BE2C (cell line): ENCODE results near the gene MLC1.

ENCODE experiments used
- DNase-seq: peaks from one replicate; pipeline ENCODE4 v3.0.0-alpha.2; 2020
- H3K27me3 ChIP-seq: fragments of 250-450 bp; sonication (Bioruptor Pico); 2 replicates; pipeline ENCODE4 v1.5.1; 2020; ENCODE audit warnings: mild to moderate bottlenecking
- H3K36me3 ChIP-seq: fragments of 250-450 bp; sonication (Bioruptor Pico); 2 replicates; pipeline ENCODE4 v1.5.1; 2020; ENCODE audit warnings: mild to moderate bottlenecking
- H3K4me1 ChIP-seq: fragments of 250-450 bp; sonication (Bioruptor Pico); 2 replicates; pipeline ENCODE4 v1.5.1; 2020
- H3K4me3 ChIP-seq: 2 replicates; pipeline ENCODE4 v1.5.1; 2011; ENCODE audit warnings: low read depth, low read length
- H3K9me3 ChIP-seq: fragments of 250-450 bp; sonication (Bioruptor Pico); 2 replicates; pipeline ENCODE4 v1.5.1; 2020
- CTCF ChIP-seq: IDR thresholded peaks from 2 replicates; pipeline ENCODE4 v1.5.1; 2012; ENCODE audit warnings: mild to moderate bottlenecking, low read depth, low read length

MLC1 gene

GRCh38 chr22:50121202-50121740 lies 36.0 kb upstream of the MLC1 start:
- TF ChIP-seq CTCF: no peak
- H3K36me3 ChIP-seq: no peaks in the 10 kb centered on the region
- DNase-seq: no peak
- H3K4me1 ChIP-seq: no peaks in the 10 kb centered on the region
- peaks cover 3% of the 10 kb centered on the region; the same call in 1 of the 2 replicates for H3K9me3 ChIP-seq
- no peak overlapping the region for H3K4me3 ChIP-seq
- H3K27me3 ChIP-seq: no peaks in the 10 kb centered on the region

- no peak for DNase-seq
- Histone ChIP-seq H3K27me3 (no peaks in the 10 kb centered on the region), H3K4me3 (no peak overlapping the region), H3K36me3 (no peaks in the 10 kb centered on the region), H3K4me1 (peaks cover under 1% of the 10 kb centered on the region; the same call in 1 of the 2 replicates), H3K9me3 (peaks cover 3% of the 10 kb centered on the region; the same call in 1 of the 2 replicates)
- TF ChIP-seq CTCF: no peak
These were observed 34.6 kb upstream of the MLC1 start for GRCh38 chr22:50119768-50120251.

- Histone ChIP-seq H3K4me1 (peaks cover 5% of the 10 kb centered on the region), H3K36me3 (no peaks in the 10 kb centered on the region), H3K4me3 (no peak overlapping the region), H3K27me3 (no peaks in the 10 kb centered on the region), H3K9me3 (peaks cover 3% of the 10 kb centered on the region; the same call in 1 of the 2 replicates)
- no peak for DNase-seq
- TF ChIP-seq CTCF: no peak
These were observed 34.0 kb upstream of the MLC1 start for GRCh38 chr22:50119169-50119767.

DNA sequence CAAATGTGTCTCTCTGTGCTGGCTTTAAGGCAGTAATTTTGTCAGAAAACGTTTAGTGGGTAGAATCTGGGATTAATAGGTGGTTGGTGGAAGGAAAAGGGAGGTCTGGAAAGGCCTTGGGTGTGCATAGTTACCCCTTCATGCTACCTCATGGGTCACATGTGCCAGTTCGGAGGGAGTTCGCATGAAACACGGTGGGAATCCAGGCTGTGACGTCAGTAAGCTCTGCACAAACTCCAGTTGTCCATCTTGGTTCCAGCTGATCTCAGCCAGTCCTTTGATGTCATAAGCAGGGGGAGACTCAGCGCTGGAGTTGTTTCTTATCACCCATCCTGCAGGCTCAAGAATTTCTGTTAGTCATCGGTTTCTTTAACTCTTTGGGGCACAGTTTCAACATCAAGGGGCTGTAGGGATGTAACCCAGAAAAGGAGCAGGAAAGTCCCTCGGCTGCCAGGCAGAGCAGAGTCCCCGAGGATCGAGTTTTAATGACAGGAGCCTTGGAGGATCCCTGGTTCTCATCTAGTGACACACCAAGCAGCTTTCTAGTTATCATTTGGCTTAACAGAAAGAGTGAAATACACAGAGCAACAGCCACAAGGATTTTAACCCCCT lies 33.4 kb upstream of the MLC1 start:
- Histone ChIP-seq H3K27me3 (no peaks in the 10 kb centered on the region), H3K9me3 (peaks cover 3% of the 10 kb centered on the region; the same call in 1 of the 2 replicates), H3K4me3 (no peak overlapping the region), H3K36me3 (no peaks in the 10 kb centered on the region), H3K4me1 (peaks cover 5% of the 10 kb centered on the region)
- TF ChIP-seq CTCF: no peak
- no peak for DNase-seq

GRCh38 chr22:50118129-50118528 lies 32.9 kb upstream of the MLC1 start:
- Histone ChIP-seq H3K4me3 (no peak overlapping the region), H3K4me1 (peaks cover 5% of the 10 kb centered on the region), H3K27me3 (no peaks in the 10 kb centered on the region), H3K9me3 (peaks cover under 1% of the 10 kb centered on the region; the same call in 1 of the 2 replicates), H3K36me3 (no peaks in the 10 kb centered on the region)
- TF ChIP-seq CTCF: no peak
- DNase-seq: no peak

DNA sequence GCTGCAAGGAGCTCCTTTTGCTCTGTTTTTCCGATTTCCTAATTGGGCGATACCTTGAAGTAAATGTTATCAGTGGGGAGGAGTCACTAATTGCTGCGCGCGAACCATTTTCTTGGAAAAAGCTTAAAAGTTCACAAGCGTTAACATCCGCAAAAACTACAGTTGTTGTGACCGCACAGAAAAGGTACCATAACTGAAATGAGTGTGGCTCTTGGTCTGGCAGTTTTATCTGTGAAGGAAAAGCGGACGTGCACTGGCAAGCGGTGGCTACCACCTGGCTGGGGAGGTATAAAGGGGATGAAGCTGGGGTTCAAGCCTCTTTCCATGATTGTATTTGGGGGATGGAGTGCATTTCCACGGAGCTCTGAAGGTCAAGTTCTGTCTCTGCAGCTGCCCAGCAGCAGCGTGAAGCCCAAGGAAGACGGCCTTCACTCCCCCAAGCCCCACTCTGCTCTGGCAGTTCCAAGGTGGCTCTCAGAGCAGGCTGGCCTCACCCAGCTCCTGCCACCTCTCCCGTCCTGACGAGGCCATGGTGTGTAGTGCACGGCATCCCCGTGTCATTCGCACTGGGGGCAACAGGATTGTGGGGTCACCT lies 32.0 kb upstream of the MLC1 start:
- Histone ChIP-seq H3K4me1 (peaks cover 5% of the 10 kb centered on the region), H3K9me3 (no peaks in the 10 kb centered on the region), H3K4me3 (no peak overlapping the region), H3K36me3 (no peaks in the 10 kb centered on the region), H3K27me3 (no peaks in the 10 kb centered on the region)
- TF ChIP-seq CTCF: no peak
- no peak for DNase-seq
